ENCODE data around the gene ZNF420.

GRCh38 chr19:37077934-37078716, at the start of gene ZNF420:
- no peak for TF ChIP-seq CTCF (IDR thresholded peaks at IDR 0.05; ENCODE audit: insufficient read depth, low read length, poor library complexity, severe bottlenecking)
- TF ChIP-seq EZH2phosphoT487 (conservative IDR thresholded peaks at IDR 0.05; ENCODE audit: low read length): no peak
